Uterus (tissue), 4 donors: ENCODE measurements around the gene ALOXE3. TPM values are rescaled to one million over a fixed set of nuclear protein-coding genes. Genes with fewer than 3 reads are reported as not detected.
"Not testable (repeated sequence)": the region's sequence is repeated elsewhere in the genome, so short reads cannot be mapped to it uniquely, and the experiment has no call there.

ENCODE experiments used
- DNase-seq, 2 donors: peaks; one replicate each; pipeline ENCODE4 v3.0.0-alpha.2; 2019 to 2020
- H3K27ac ChIP-seq, 2 donors: fragments of 200-600 bp; sonication (generic); 1 replicate in 1 of 2; 2 replicates in 1 of 2; pipeline ENCODE4 v1.5.1; 2016 to 2018
- H3K27me3 ChIP-seq, 2 donors: fragments of 200-600 bp; sonication (generic); one replicate each; pipeline ENCODE4 v1.5.1; 2018 to 2019; ENCODE audit warnings: control low read depth in 1 of 2
- H3K36me3 ChIP-seq, 2 donors: fragments of 200-600 bp; sonication (generic); one replicate each; pipeline ENCODE4 v1.5.1; 2019; ENCODE audit warnings: control low read depth in 1 of 2
- H3K4me1 ChIP-seq, 2 donors: fragments of 200-600 bp; sonication (generic); one replicate each; pipeline ENCODE4 v1.5.1; 2018 to 2019; ENCODE audit warnings: control low read depth in 1 of 2
- H3K4me3 ChIP-seq, 2 donors: fragments of 200-600 bp; sonication (generic); 1 replicate in 1 of 2; 2 replicates in 1 of 2; pipeline ENCODE4 v1.5.1; 2018 to 2019; ENCODE audit warnings: mild to moderate bottlenecking in 1 of 2
- H3K9me3 ChIP-seq, 2 donors: fragments of 200-600 bp; sonication (generic); one replicate each; pipeline ENCODE4 v1.5.1; 2019; ENCODE audit warnings: control low read depth in 1 of 2
- CTCF ChIP-seq, 4 experiments: fragments of 200-600 bp in 2 of 4; fragments of 450-650 bp in 2 of 4; sonication (generic) in 2 of 4; IDR thresholded peaks; one replicate each; pipeline ENCODE4 v1.5.1; 2016 to 2019; ENCODE audit warnings: antibody characterized with exemption in 4 of 4, mild to moderate bottlenecking in 2 of 4, moderate library complexity in 1 of 4
- POLR2A ChIP-seq, 2 donors: fragments of 450-650 bp; IDR thresholded peaks; one replicate each; pipeline ENCODE4 v1.6.1; 2016; ENCODE audit warnings: antibody characterized with exemption in 2 of 2, mild to moderate bottlenecking in 1 of 2, moderate library complexity in 1 of 2
- intact Hi-C: fragments of 100-400 bp; cut with DNase I; formaldehyde crosslinking; loops from one replicate; pipeline ENCODE4 v1.15.1; 2023; ENCODE audit warnings: low total_unique reads
- total RNA-seq, 4 donors: library from RNA; depleted of rRNA in 3 of 4; stranded (reverse); fragments of >200 nt in 3 of 4; gene quantifications; one replicate each; pipeline versions ENCODE4 v1.1.0 to v1.2.4, GENCODE V29; 2014 to 2023
- donor health status: DM: yes; HTN: yes; CAD: no.

The ALOXE3 gene
- total RNA-seq, 4 donors from 2014 or later = 0.26 TPM; not detected in 3

DNA sequence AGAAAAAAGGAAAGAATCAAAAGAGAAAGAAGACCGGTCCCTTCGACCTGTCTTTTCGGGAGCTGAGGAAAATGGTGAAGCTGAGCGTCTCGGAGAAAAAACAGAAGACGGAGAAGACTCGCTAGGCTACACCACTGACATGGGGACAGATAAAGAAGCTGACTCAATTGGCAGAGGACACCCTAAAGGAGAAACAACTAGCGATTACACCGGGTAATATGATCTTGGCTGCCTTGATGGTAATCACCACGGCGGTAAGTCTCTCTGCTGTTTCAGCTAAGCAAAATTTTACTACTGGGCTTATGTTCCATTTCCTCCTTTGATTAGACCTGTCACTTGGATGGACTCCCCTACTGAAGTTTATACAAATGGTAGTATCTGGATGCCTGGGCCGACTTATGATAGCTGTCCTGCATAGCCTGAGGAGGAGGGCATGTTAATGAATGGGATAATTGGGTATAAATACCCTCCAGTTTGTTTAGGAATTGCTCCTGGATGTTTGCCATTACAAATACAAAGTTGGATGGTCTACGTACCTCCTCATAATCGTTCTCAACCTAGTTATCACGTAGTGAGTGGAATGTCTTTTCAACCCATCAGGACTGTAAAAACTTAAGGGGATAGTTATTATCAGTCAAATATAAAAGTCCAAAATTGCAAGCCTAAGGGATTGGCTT lies 55.4 kb downstream of the ALOXE3 start:
- TF ChIP-seq POLR2A (IDR thresholded peaks at IDR 0.05) = no peak
- no peak for TF ChIP-seq CTCF (IDR thresholded peaks at IDR 0.05)
- no peak for DNase-seq
- intact Hi-C loops = no loop called here
- Histone ChIP-seq H3K9me3 (no peaks in the 10 kb centered on the region), H3K4me1 (no peaks in the 10 kb centered on the region), H3K36me3 (no peaks in the 10 kb centered on the region), H3K27ac (no peak overlapping the region), H3K27me3 (peaks cover 9 to 48% of the 10 kb centered on the region in 2 donors), H3K4me3 (no peak overlapping the region)

GRCh38 chr17:8062435-8062806 lies 55.9 kb downstream of the ALOXE3 start:
- intact Hi-C loops = no loop called here
- no peak overlapping the region for H3K27ac ChIP-seq
- no peaks in the 10 kb centered on the region for H3K9me3 ChIP-seq
- H3K36me3 ChIP-seq = no peaks in the 10 kb centered on the region
- H3K4me3 ChIP-seq = no peak overlapping the region
- TF ChIP-seq POLR2A (IDR thresholded peaks at IDR 0.05) = no peak
- TF ChIP-seq CTCF (IDR thresholded peaks at IDR 0.05) = no peak
- peaks cover 9 to 48% of the 10 kb centered on the region in 2 donors for H3K27me3 ChIP-seq
- no peaks in the 10 kb centered on the region for H3K4me1 ChIP-seq
- DNase-seq = no peak

GRCh38 chr17:8061851-8062250 lies 56.5 kb downstream of the ALOXE3 start:
- H3K27ac ChIP-seq, H3K4me1 ChIP-seq, H3K4me3 ChIP-seq, H3K36me3 ChIP-seq, DNase-seq, intact Hi-C loops, H3K9me3 ChIP-seq: not testable (repeated sequence)
- H3K27me3 ChIP-seq = peaks cover 9 to 48% of the 10 kb centered on the region in 2 donors

DNA sequence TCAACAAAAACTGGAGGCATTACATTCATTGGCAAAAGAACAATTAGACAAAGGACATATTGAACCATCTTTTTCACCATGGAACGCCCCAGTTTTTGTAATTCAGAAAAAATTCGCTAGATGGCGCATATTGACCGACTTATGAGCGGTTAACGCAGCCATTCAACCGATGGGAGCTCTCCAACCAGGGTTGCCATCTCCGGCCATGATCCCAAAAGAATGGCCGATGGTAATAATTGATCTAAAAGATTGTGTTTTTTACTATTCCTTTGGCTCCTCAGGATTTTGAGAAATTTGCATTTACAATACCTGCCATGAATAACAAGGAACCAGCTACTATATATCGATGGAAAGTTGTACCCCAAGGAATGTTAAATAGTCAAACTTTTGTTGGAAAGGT lies 58.0 kb downstream of the ALOXE3 start:
- Histone ChIP-seq H3K4me1 (no peaks in the 10 kb centered on the region), H3K36me3 (no peaks in the 10 kb centered on the region), H3K9me3 (no peaks in the 10 kb centered on the region), H3K27me3 (peaks cover 9 to 48% of the 10 kb centered on the region in 2 donors), H3K27ac (no peak overlapping the region), H3K4me3 (no peak overlapping the region)
- intact Hi-C loops = no loop called here
- peak; percentile 55 to 83 (median 74) for TF ChIP-seq CTCF (IDR thresholded peaks at IDR 0.05)
- no peak for TF ChIP-seq POLR2A (IDR thresholded peaks at IDR 0.05)
- DNase-seq = peak; percentile 40 to 48

DNA sequence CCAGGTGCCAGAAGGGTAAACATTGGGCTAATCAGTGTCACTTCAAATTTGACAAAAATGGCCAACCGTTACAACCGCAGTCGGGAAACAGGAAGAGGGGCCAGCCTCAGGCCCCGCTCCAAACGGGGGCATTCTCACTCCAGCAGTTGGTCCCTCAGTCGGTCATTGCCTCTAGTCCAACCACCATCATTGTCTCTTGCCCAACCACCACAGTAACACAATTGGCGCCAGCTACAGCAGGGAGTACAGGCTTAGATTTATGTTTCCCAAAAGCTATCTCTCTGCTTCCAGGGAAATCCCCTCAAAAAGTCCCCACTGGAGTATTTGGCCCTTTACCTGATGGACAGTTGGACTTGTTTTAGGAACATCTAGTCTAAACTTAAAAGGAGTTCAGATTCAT lies 59.2 kb downstream of the ALOXE3 start:
- Histone ChIP-seq H3K9me3 (no peaks in the 10 kb centered on the region), H3K4me3 (no peak overlapping the region), H3K36me3 (no peaks in the 10 kb centered on the region), H3K4me1 (no peaks in the 10 kb centered on the region), H3K27me3 (peaks cover 9 to 48% of the 10 kb centered on the region in 2 donors), H3K27ac (no peak overlapping the region)
- no peak for DNase-seq
- TF ChIP-seq CTCF (IDR thresholded peaks at IDR 0.05) (no peak), POLR2A (IDR thresholded peaks at IDR 0.05) (no peak)
- intact Hi-C loops = no loop called here
